Fibroblast of mammary gland (primary cell): ENCODE results near the gene SLC35F3.

Experiments
- DNase-seq: peaks from one replicate; pipeline ENCODE4 v3.0.0-alpha.2; 2010; ENCODE audit warnings: low read depth
- H3K4me3 ChIP-seq: 2 replicates; pipeline ENCODE4 v1.5.1; 2011; ENCODE audit warnings: low read depth, mild to moderate bottlenecking, low read length, moderate library complexity; ENCODE audit not compliant: control insufficient read depth
- TF ChIP-seq, protein P1 (sequence below): conservative IDR thresholded peaks from 2 replicates; pipeline ENCODE4 v1.5.1; 2011; ENCODE audit warnings: low read depth, low read length, inconsistent platforms; ENCODE audit not compliant: control insufficient read depth, insufficient read depth

Gene SLC35F3

GRCh38 chr1:234022302-234022701, 117.8 kb downstream of the SLC35F3 start:
- DNase-seq, result no peak
- H3K4me3 ChIP-seq, result no peak overlapping the region
- TF ChIP-seq, protein P1, sequence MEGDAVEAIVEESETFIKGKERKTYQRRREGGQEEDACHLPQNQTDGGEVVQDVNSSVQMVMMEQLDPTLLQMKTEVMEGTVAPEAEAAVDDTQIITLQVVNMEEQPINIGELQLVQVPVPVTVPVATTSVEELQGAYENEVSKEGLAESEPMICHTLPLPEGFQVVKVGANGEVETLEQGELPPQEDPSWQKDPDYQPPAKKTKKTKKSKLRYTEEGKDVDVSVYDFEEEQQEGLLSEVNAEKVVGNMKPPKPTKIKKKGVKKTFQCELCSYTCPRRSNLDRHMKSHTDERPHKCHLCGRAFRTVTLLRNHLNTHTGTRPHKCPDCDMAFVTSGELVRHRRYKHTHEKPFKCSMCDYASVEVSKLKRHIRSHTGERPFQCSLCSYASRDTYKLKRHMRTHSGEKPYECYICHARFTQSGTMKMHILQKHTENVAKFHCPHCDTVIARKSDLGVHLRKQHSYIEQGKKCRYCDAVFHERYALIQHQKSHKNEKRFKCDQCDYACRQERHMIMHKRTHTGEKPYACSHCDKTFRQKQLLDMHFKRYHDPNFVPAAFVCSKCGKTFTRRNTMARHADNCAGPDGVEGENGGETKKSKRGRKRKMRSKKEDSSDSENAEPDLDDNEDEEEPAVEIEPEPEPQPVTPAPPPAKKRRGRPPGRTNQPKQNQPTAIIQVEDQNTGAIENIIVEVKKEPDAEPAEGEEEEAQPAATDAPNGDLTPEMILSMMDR, result no peak

DNA sequence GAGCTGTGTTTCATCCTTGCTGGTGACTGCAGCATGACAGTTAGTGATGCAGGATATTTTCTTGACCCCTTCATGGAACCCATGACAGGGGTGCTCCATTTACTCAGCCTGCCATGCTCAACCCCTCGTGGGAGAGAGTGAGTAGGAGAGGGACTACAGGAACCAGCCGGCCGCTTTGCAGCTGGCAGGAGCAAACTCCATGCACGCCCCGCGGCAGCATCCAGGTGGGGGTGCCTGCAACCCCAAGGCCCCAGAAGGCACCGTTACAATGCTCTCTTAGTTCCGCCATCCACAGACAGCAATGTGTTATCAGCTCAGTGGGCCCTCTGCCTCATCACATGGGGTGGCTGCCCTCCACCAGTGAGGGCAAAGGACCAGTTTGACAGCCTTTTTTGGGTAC, 135.1 kb downstream of the SLC35F3 start:
- TF ChIP-seq, protein P1, result no peak
- DNase-seq, result no peak
- H3K4me3 ChIP-seq, result no peak overlapping the region

DNA sequence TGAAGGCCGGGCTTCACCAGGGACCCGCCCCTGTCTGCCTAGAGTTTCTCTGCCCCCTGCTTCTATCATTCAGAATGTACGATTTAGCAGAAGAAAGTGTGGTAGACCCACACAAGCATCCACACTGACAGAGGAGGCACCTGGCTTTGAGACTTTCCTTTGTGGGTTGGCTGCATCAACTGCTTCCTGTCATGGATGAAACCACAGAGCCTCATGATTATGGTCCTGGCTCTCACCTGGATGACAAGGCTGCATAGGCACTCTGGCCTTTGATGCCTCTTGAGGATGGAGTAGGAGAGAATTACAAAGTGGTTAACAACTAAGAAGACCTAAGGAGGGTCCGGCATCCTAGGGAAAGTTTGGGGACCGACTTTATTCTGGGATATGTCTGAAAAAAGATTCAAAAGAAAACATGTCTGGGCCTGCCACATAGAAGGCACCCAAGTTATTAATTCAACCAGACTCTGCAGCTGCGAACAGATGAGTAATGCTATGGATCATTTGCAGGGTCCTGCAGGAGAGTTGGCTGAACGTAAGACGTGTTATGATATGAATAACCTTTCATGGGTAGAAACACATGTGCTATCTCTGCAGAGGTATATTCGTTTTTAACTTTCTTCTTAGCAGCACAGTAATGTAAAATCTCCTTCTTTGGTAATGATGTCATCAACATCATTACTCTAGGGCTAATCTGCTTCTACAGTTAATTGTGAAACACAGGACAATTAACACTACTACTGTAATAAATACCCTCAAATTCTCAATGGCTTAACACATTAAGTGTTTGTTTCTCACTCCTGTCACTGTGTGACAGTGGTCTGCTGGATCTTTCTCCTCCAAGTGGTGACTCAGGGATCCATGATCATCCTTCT, 136.2 kb downstream of the SLC35F3 start:
- no peak overlapping the region for H3K4me3 ChIP-seq
- TF ChIP-seq, protein P1, result no peak
- no peak for DNase-seq

GRCh38 chr1:234044079-234044478, 139.6 kb downstream of the SLC35F3 start:
- H3K4me3 ChIP-seq, result no peak overlapping the region
- TF ChIP-seq, protein P1, result no peak

GRCh38 chr1:234047123-234047522, 142.6 kb downstream of the SLC35F3 start:
- no peak overlapping the region for H3K4me3 ChIP-seq
- TF ChIP-seq, protein P1, result no peak
- DNase-seq, result no peak

More at GRCh38 chr1:234044079-234044478, 139.6 kb downstream of the SLC35F3 start:
- no peak for DNase-seq

DNA sequence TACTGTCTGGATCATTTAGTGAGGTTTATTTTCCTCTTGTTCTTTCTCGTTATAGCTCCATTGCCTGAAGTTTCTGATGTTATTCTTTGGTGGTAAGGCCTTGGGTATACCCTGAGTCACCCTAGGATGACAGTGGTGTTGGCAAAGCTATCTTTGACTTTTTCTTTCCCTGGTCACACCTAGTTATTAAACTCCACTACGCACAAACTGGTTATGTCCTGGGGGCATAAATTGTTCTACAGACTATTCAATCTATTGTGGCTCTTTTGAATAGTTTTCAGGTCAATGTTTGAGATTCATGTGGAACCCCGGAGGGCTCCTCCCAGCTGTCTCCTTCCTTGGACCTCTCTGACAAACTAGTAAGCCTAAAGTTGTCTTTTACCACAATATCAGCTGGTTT, 157.7 kb downstream of the SLC35F3 start:
- H3K4me3 ChIP-seq, result no peak overlapping the region
- DNase-seq, result no peak
- TF ChIP-seq, protein P1, result no peak
